ENCODE measurements around the gene ZFAND6.
"Not testable (repeated sequence)": the region's sequence is repeated elsewhere in the genome, so short reads cannot be mapped to it uniquely, and the experiment has no call there.

Gene ZFAND6

GRCh38 chr15:80099662-80100061 is 40.2 kb downstream of the ZFAND6 start:
- DNase-seq = not testable (repeated sequence)

GRCh38 chr15:80100247-80100646 is 40.8 kb downstream of the ZFAND6 start:
- DNase-seq = no peak

- no peak for DNase-seq
Measured at GRCh38 chr15:80105193-80105592, 45.7 kb downstream of the ZFAND6 start.

- DNase-seq = no peak
Measured at GRCh38 chr15:80105595-80105994, 46.1 kb downstream of the ZFAND6 start.

- DNase-seq = no peak
Measured at GRCh38 chr15:80106051-80106450, 46.6 kb downstream of the ZFAND6 start.

- DNase-seq = no peak
Measured at GRCh38 chr15:80107204-80107603, 47.7 kb downstream of the ZFAND6 start.

- no peak for DNase-seq
Measured at GRCh38 chr15:80107774-80108173, 48.3 kb downstream of the ZFAND6 start.

GRCh38 chr15:80109388-80109787 is 49.9 kb downstream of the ZFAND6 start:
- DNase-seq = no peak

- no peak for DNase-seq
Measured at GRCh38 chr15:80110920-80111319, 51.4 kb downstream of the ZFAND6 start.

GRCh38 chr15:80114114-80114513 is 54.6 kb downstream of the ZFAND6 start:
- no peak for DNase-seq

- DNase-seq = no peak
Measured at GRCh38 chr15:80115021-80115420, 55.5 kb downstream of the ZFAND6 start.

GRCh38 chr15:80118956-80119355 is 59.5 kb downstream of the ZFAND6 start:
- DNase-seq = no peak

- DNase-seq = no peak
Measured at GRCh38 chr15:80120636-80121035, 61.2 kb downstream of the ZFAND6 start.

- no peak for DNase-seq
Measured at GRCh38 chr15:80121546-80121945, 62.1 kb downstream of the ZFAND6 start.

GRCh38 chr15:80123034-80123433 is 63.6 kb downstream of the ZFAND6 start:
- no peak for DNase-seq

GRCh38 chr15:80127253-80127652 is 67.8 kb downstream of the ZFAND6 start:
- DNase-seq = not testable (repeated sequence)

- DNase-seq = no peak
Measured at GRCh38 chr15:80127911-80128310, 68.4 kb downstream of the ZFAND6 start.

GRCh38 chr15:80132382-80132781 is 72.9 kb downstream of the ZFAND6 start:
- DNase-seq = no peak

GRCh38 chr15:80136854-80137253 is 77.4 kb downstream of the ZFAND6 start:
- no peak for DNase-seq

GRCh38 chr15:80138961-80139360 is 79.5 kb downstream of the ZFAND6 start:
- no peak for DNase-seq

GRCh38 chr15:80140909-80141308 is 81.4 kb downstream of the ZFAND6 start:
- no peak for DNase-seq

GRCh38 chr15:80141916-80142598 is 82.6 kb downstream of the ZFAND6 start:
- DNase-seq = no peak

- no peak for DNase-seq
Measured at GRCh38 chr15:80142646-80143045, 83.2 kb downstream of the ZFAND6 start.

GRCh38 chr15:80151148-80151547 is 91.7 kb downstream of the ZFAND6 start:
- DNase-seq = no peak

GRCh38 chr15:80151576-80151975 is 92.1 kb downstream of the ZFAND6 start:
- DNase-seq = no peak
